ENCODE measurements around the gene SSTR4.

Gene SSTR4

GRCh38 chr20:23084845-23085365 is 49.8 kb downstream of the SSTR4 start:
- H3K9me3 ChIP-seq (ENCODE audit: control insufficient read depth in 1 of 2, low read length in 2 of 2): no peaks in the 10 kb centered on the region

GRCh38 chr20:23085436-23086055 is 50.4 kb downstream of the SSTR4 start:
- no peaks in the 10 kb centered on the region for H3K36me3 ChIP-seq (ENCODE audit: control insufficient read depth in 1 of 2, insufficient read depth in 2 of 2, low read length in 2 of 2)
- H3K27me3 ChIP-seq (ENCODE audit: control insufficient read depth in 1 of 2, insufficient read depth in 2 of 2, low read length in 2 of 2): no peaks in the 10 kb centered on the region
- H3K4me1 ChIP-seq (ENCODE audit: control insufficient read depth in 1 of 2, insufficient read depth in 2 of 2, low read length in 2 of 2): no peaks in the 10 kb centered on the region
- peak overlapping the region; percentile 24 to 36 for H3K4me3 ChIP-seq (ENCODE audit: low read depth in 1 of 2, low read length in 2 of 2)
- H3K27ac ChIP-seq (ENCODE audit: low read depth, low read length): peak overlapping the region; percentile 84
- H3K9me3 ChIP-seq (ENCODE audit: control insufficient read depth in 1 of 2, low read length in 2 of 2): no peaks in the 10 kb centered on the region
- peak overlapping the region in 1 of 2 donors; percentile 33 for H3K9ac ChIP-seq (ENCODE audit: low read depth in 1 of 2, low read length in 2 of 2)

More at GRCh38 chr20:23084845-23085365, 49.8 kb downstream of the SSTR4 start:
- H3K9ac ChIP-seq (ENCODE audit: low read depth in 1 of 2, low read length in 2 of 2): no peak overlapping the region
- H3K36me3 ChIP-seq (ENCODE audit: control insufficient read depth in 1 of 2, insufficient read depth in 2 of 2, low read length in 2 of 2): no peaks in the 10 kb centered on the region
- peak overlapping the region; percentile 70 for H3K27ac ChIP-seq (ENCODE audit: low read depth, low read length)
- H3K27me3 ChIP-seq (ENCODE audit: control insufficient read depth in 1 of 2, insufficient read depth in 2 of 2, low read length in 2 of 2): no peaks in the 10 kb centered on the region
- H3K4me3 ChIP-seq (ENCODE audit: low read depth in 1 of 2, low read length in 2 of 2): peak overlapping the region; percentile 24 to 36
- no peaks in the 10 kb centered on the region for H3K4me1 ChIP-seq (ENCODE audit: control insufficient read depth in 1 of 2, insufficient read depth in 2 of 2, low read length in 2 of 2)

GRCh38 chr20:23086056-23086566 is 51.0 kb downstream of the SSTR4 start, which contains the start of gene CD93:
CD93 (minus strand) TSS chr20:23086324; CDS start chr20:23086192, 132 bp downstream.
- Histone ChIP-seq H3K27ac (ENCODE audit: low read depth, low read length) (peak within 1 kb of the TSS; percentile 84), H3K9ac (ENCODE audit: low read depth in 1 of 2, low read length in 2 of 2) (peak within 1 kb of the TSS in 1 of 2 donors; percentile 33), H3K4me1 (ENCODE audit: control insufficient read depth in 1 of 2, insufficient read depth in 2 of 2, low read length in 2 of 2) (no peaks in the 10 kb centered on the region), H3K27me3 (ENCODE audit: control insufficient read depth in 1 of 2, insufficient read depth in 2 of 2, low read length in 2 of 2) (no peaks in the 10 kb centered on the region), H3K9me3 (ENCODE audit: control insufficient read depth in 1 of 2, low read length in 2 of 2) (no peaks in the 10 kb centered on the region), H3K36me3 (ENCODE audit: control insufficient read depth in 1 of 2, insufficient read depth in 2 of 2, low read length in 2 of 2) (no peaks in the 10 kb centered on the region), H3K4me3 (ENCODE audit: low read depth in 1 of 2, low read length in 2 of 2) (peak within 1 kb of the TSS; percentile 24 to 36)

- no peaks in the 10 kb centered on the region for H3K36me3 ChIP-seq (ENCODE audit: control insufficient read depth in 1 of 2, insufficient read depth in 2 of 2, low read length in 2 of 2)
- peak overlapping the region in 1 of 2 donors; percentile 33 for H3K9ac ChIP-seq (ENCODE audit: low read depth in 1 of 2, low read length in 2 of 2)
- H3K4me3 ChIP-seq (ENCODE audit: low read depth in 1 of 2, low read length in 2 of 2): no peak overlapping the region
- H3K27ac ChIP-seq (ENCODE audit: low read depth, low read length): peak overlapping the region; percentile 67
- H3K9me3 ChIP-seq (ENCODE audit: control insufficient read depth in 1 of 2, low read length in 2 of 2): no peaks in the 10 kb centered on the region
- no peaks in the 10 kb centered on the region for H3K4me1 ChIP-seq (ENCODE audit: control insufficient read depth in 1 of 2, insufficient read depth in 2 of 2, low read length in 2 of 2)
- no peaks in the 10 kb centered on the region for H3K27me3 ChIP-seq (ENCODE audit: control insufficient read depth in 1 of 2, insufficient read depth in 2 of 2, low read length in 2 of 2)
These were observed 51.9 kb downstream of the SSTR4 start for GRCh38 chr20:23086931-23087411.

- Histone ChIP-seq H3K27me3 (ENCODE audit: control insufficient read depth in 1 of 2, insufficient read depth in 2 of 2, low read length in 2 of 2) (no peaks in the 10 kb centered on the region), H3K4me1 (ENCODE audit: control insufficient read depth in 1 of 2, insufficient read depth in 2 of 2, low read length in 2 of 2) (no peaks in the 10 kb centered on the region), H3K27ac (ENCODE audit: low read depth, low read length) (peak overlapping the region; percentile 67), H3K9me3 (ENCODE audit: control insufficient read depth in 1 of 2, low read length in 2 of 2) (no peaks in the 10 kb centered on the region), H3K36me3 (ENCODE audit: control insufficient read depth in 1 of 2, insufficient read depth in 2 of 2, low read length in 2 of 2) (no peaks in the 10 kb centered on the region), H3K9ac (ENCODE audit: low read depth in 1 of 2, low read length in 2 of 2) (no peak overlapping the region), H3K4me3 (ENCODE audit: low read depth in 1 of 2, low read length in 2 of 2) (no peak overlapping the region)
These were observed 52.6 kb downstream of the SSTR4 start for GRCh38 chr20:23087587-23088251.

Data from duodenal mucosa (tissue), 2 donors.